HepG2 (cell line): ENCODE results near the gene SASS6. TPM values are rescaled to one million over a fixed set of nuclear protein-coding genes. Genes with fewer than 3 reads are reported as not detected.

Source experiments
- AFF4 ChIP-seq: sonication (generic); formaldehyde crosslinking; IDR thresholded peaks from 2 replicates; pipeline ENCODE4 v1.4.0; 2020; ENCODE audit warnings: missing genetic modification reagents
- CREM ChIP-seq, 2 experiments: sonication (generic) in 1 of 2; formaldehyde crosslinking in 1 of 2; IDR thresholded peaks; 2 replicates each; pipeline versions ENCODE4 v1.4.0 to v1.6.1; 2016 to 2020; ENCODE audit warnings: antibody characterized with exemption in 1 of 2, mild to moderate bottlenecking in 1 of 2, missing genetic modification reagents in 1 of 2
- ELF1 ChIP-seq: sonication (generic); formaldehyde crosslinking; IDR thresholded peaks from 2 replicates; pipeline ENCODE4 v1.4.0; 2020; ENCODE audit warnings: missing genetic modification reagents
- FOXA1 ChIP-seq, 2 experiments: fragments of 450-650 bp in 1 of 2; sonication (generic) in 1 of 2; formaldehyde crosslinking in 1 of 2; IDR thresholded peaks; 2 replicates each; pipeline versions ENCODE4 v1.4.0 to v1.6.1; 2016 to 2020; ENCODE audit warnings: missing genetic modification reagents in 1 of 2
- GLMP ChIP-seq: sonication (generic); formaldehyde crosslinking; IDR thresholded peaks from 2 replicates; pipeline ENCODE4 v1.9.0; 2021; ENCODE audit warnings: missing genetic modification reagents, mild to moderate bottlenecking, borderline replicate concordance
- GZF1 ChIP-seq: sonication (generic); formaldehyde crosslinking; IDR thresholded peaks from 2 replicates; pipeline ENCODE4 v1.5.1; 2020; ENCODE audit warnings: mild to moderate bottlenecking, missing genetic modification reagents
- IRF2 ChIP-seq: IDR thresholded peaks from 2 replicates; pipeline ENCODE4 v1.6.1; 2018; ENCODE audit warnings: missing genetic modification reagents, missing compliant biosample characterization
- MATR3 ChIP-seq: sonication (generic); formaldehyde crosslinking; IDR thresholded peaks from 2 replicates; pipeline ENCODE4 v1.4.0; 2020; ENCODE audit warnings: missing genetic modification reagents
- RNF2 ChIP-seq: fragments of 450-650 bp; conservative IDR thresholded peaks from 2 replicates; pipeline ENCODE4 v1.6.1; 2016; ENCODE audit warnings: low read depth
- SKIL ChIP-seq: sonication (generic); formaldehyde crosslinking; IDR thresholded peaks from 2 replicates; pipeline ENCODE4 v1.8.0; 2022; ENCODE audit warnings: missing genetic modification reagents, mild to moderate bottlenecking, moderate library complexity, borderline replicate concordance
- THAP9 ChIP-seq: sonication (generic); formaldehyde crosslinking; IDR thresholded peaks from 2 replicates; pipeline ENCODE4; 2020; ENCODE audit warnings: missing genetic modification reagents, mild to moderate bottlenecking, borderline replicate concordance
- ZBTB26 ChIP-seq: IDR thresholded peaks from 2 replicates; pipeline ENCODE4 v1.6.1; 2016; ENCODE audit warnings: missing compliant biosample characterization, missing genetic modification reagents, borderline replicate concordance
- ZNF3 ChIP-seq: IDR thresholded peaks from 2 replicates; pipeline ENCODE4 v1.7.0; 2017; ENCODE audit warnings: inconsistent platforms
- ZNF431 ChIP-seq: sonication (generic); formaldehyde crosslinking; IDR thresholded peaks from 2 replicates; pipeline ENCODE4 v1.9.0; 2022; ENCODE audit warnings: missing genetic modification reagents, low read depth, mild to moderate bottlenecking, borderline replicate concordance
- ZNF468 ChIP-seq: sonication (generic); formaldehyde crosslinking; IDR thresholded peaks from 2 replicates; pipeline ENCODE4 v1.8.0; 2022; ENCODE audit warnings: mild to moderate bottlenecking, moderate library complexity, missing genetic modification reagents
- ZNF704 ChIP-seq: sonication (generic); formaldehyde crosslinking; IDR thresholded peaks from 2 replicates; pipeline ENCODE4 v1.8.1; 2023; ENCODE audit warnings: mild to moderate bottlenecking, inconsistent platforms, moderate library complexity, missing genetic modification reagents, borderline replicate concordance
- polyA plus RNA-seq, 8 experiments: library from polyadenylated mRNA; depleted of rRNA in 3 of 8; stranded (reverse) in 7 of 8; unstranded in 1 of 8; fragments of >200 nt; fragmentation: Illumina TruSeq in 4 of 8; extraction: Trizol in 4 of 8; gene quantifications; 2 replicates each; pipeline versions ENCODE4 v1.2.1 to v1.2.3, GENCODE V29; 2011 to 2016; ENCODE audit warnings: low read depth in 4 of 8, missing spikeins in 1 of 8, mixed read lengths in 1 of 8; ENCODE audit not compliant: insufficient read depth in 1 of 8
- total RNA-seq, 5 experiments: library from RNA; depleted of rRNA; stranded (reverse); fragments of >200 nt; fragmentation: Illumina TruSeq; extraction: Trizol; gene quantifications; 2 replicates each; pipeline ENCODE4 v1.2.3, GENCODE V29; 2016; ENCODE audit warnings: low read depth in 1 of 5

SASS6 gene
- total and polyA plus RNA-seq, 2 of the 13 experiments (the other 11 are each of a cell fraction or from before 2014, with no cell fraction given), result 2.3 to 10.7 TPM

GRCh38 chr1:100130552-100131077 lies 2.1 kb downstream of the SASS6 start (continued):
- no peak for TF ChIP-seq FOXA1 (IDR thresholded peaks at IDR 0.05)
- TF ChIP-seq FOXA1 (CRISPR knock-in tag; IDR thresholded peaks at IDR 0.05), result 0 out of 2 replicates have a peak, but pooled peaks have one; percentile 29
- TF ChIP-seq IRF2, result peak; percentile 40; the same call in 1 of the 2 replicates
- no peak for TF ChIP-seq ELF1
- TF ChIP-seq AFF4 (CRISPR knock-in tag), result no peak
- no peak for TF ChIP-seq ZNF468 (CRISPR knock-in tag)
- TF ChIP-seq CREM (IDR thresholded peaks at IDR 0.05), result no peak
- no peak for TF ChIP-seq CREM (CRISPR knock-in tag; IDR thresholded peaks at IDR 0.05)
- TF ChIP-seq ZNF704 (CRISPR knock-in tag), result no peak
- no peak; the same call in 1 of the 2 replicates for TF ChIP-seq ZBTB26
- no peak for TF ChIP-seq THAP9 (CRISPR knock-in tag)
- no peak for TF ChIP-seq ZNF431 (CRISPR knock-in tag)
- TF ChIP-seq SKIL, result no peak
- no peak for TF ChIP-seq MATR3 (CRISPR knock-in tag)
- no peak for TF ChIP-seq RNF2
- TF ChIP-seq ZNF3, result no peak
- TF ChIP-seq GLMP (CRISPR knock-in tag), result no peak
- no peak for TF ChIP-seq GZF1
